ENCODE measurements around the gene SRSF4. TPM values are rescaled to one million over a fixed set of nuclear protein-coding genes. Genes with fewer than 3 reads are reported as not detected.

SRSF4 gene
- total RNA-seq, 1 experiment from 2014 or later: 69.0 TPM

- Histone ChIP-seq H2AFZ (ENCODE audit: low read depth, low read length, poor library complexity, severe bottlenecking) (no peak overlapping the region), H3K79me2 (ENCODE audit: insufficient read depth, low read length) (peaks cover 34% of the 10 kb centered on the region), H3K9ac (ENCODE audit: low read length) (no peak overlapping the region), H3K9me3 (ENCODE audit: control insufficient read depth in 1 of 2, insufficient read depth in 1 of 2, low read depth in 1 of 2, low read length in 2 of 2) (no peaks in the 10 kb centered on the region), H4K20me1 (ENCODE audit: insufficient read depth) (peaks cover 16% of the 10 kb centered on the region; the same call in 1 of the 2 replicates), H3K4me1 (ENCODE audit: control insufficient read depth in 1 of 2, insufficient read depth in 2 of 2, low read length in 2 of 2) (peaks cover 14 to 20% of the 10 kb centered on the region in 2 experiments), H3K4me3 (replicated peaks in 1 of 2; ENCODE audit: low read depth in 1 of 2, low read length in 2 of 2) (no peak overlapping the region), H3K4me2 (ENCODE audit: low read length) (no peak overlapping the region), H3K9me2 (ENCODE audit: insufficient read depth) (no peaks in the 10 kb centered on the region), H3K27ac (ENCODE audit: low read depth, low read length) (no peak overlapping the region; the same call in 1 of the 2 replicates), H3K36me3 (ENCODE audit: control insufficient read depth in 1 of 2, insufficient read depth in 2 of 2, low read length in 2 of 2) (peaks cover 7% of the 10 kb centered on the region in 2 experiments; a peak in 2 of 4 replicates), H3K27me3 (ENCODE audit: insufficient read depth, low read length) (no peaks in the 10 kb centered on the region)
- ChIA-PET RAD21 (ENCODE audit: low non-redundant PET in 1 of 2, low total read pairs in 2 of 2, uncharacterized antibody in 2 of 2, unreplicated experiment in 2 of 2) (no interaction called here), POLR2A (no interaction called here), CTCF (interaction anchor here (0.8 to 2.2 kb wide), 2 partner anchors 19 to 306 kb away, joined by 3 to 6 read pairs; no protein-coding TSS in a partner anchor)
- TF ChIP-seq SIN3A (IDR thresholded peaks at IDR 0.05; ENCODE audit: low read depth) (no peak), ZFX (IDR thresholded peaks at IDR 0.05) (no peak), FOSL1 (IDR thresholded peaks at IDR 0.05; ENCODE audit: low read depth) (no peak), MAX (IDR thresholded peaks at IDR 0.05) (no peak), TCF7L2 (IDR thresholded peaks at IDR 0.05; ENCODE audit: borderline replicate concordance, extremely low read depth, insufficient read depth, insufficient read length) (no peak)
- no peak for DNase-seq (ENCODE audit: low read depth, low spot score)
- ATAC-seq: no peak
- intact Hi-C loops (cut with micrococcal nuclease): no loop called here
- no TSS peak for BruUV-seq (replicated peaks)
Measured at GRCh38 chr1:29183287-29183686, 1.6 kb upstream of the SRSF4 start.

GRCh38 chr1:29180497-29181412 is 945 bp downstream of the SRSF4 start:
- BruUV-seq (replicated peaks): TSS peak; percentile 48
- Histone ChIP-seq H3K4me1 (ENCODE audit: control insufficient read depth in 1 of 2, insufficient read depth in 2 of 2, low read length in 2 of 2) (peaks cover 14 to 20% of the 10 kb centered on the region in 2 experiments), H4K20me1 (ENCODE audit: insufficient read depth) (peaks cover 29% of the 10 kb centered on the region; the same call in 1 of the 2 replicates), H3K36me3 (ENCODE audit: control insufficient read depth in 1 of 2, insufficient read depth in 2 of 2, low read length in 2 of 2) (peaks cover 7 to 18% of the 10 kb centered on the region in 2 experiments; a peak in 3 of 4 replicates), H3K9me3 (ENCODE audit: control insufficient read depth in 1 of 2, insufficient read depth in 1 of 2, low read depth in 1 of 2, low read length in 2 of 2) (no peaks in the 10 kb centered on the region), H3K4me2 (ENCODE audit: low read length) (peak overlapping the region; percentile 86), H3K27me3 (ENCODE audit: insufficient read depth, low read length) (no peaks in the 10 kb centered on the region), H3K27ac (ENCODE audit: low read depth, low read length) (peak overlapping the region; percentile 96), H2AFZ (ENCODE audit: low read depth, low read length, poor library complexity, severe bottlenecking) (no peak overlapping the region), H3K9ac (ENCODE audit: low read length) (peak overlapping the region; percentile 100), H3K9me2 (ENCODE audit: insufficient read depth) (no peaks in the 10 kb centered on the region), H3K4me3 (replicated peaks in 1 of 2; ENCODE audit: low read depth in 1 of 2, low read length in 2 of 2) (peak overlapping the region; percentile 92 to 93), H3K79me2 (ENCODE audit: insufficient read depth, low read length) (peaks cover 59% of the 10 kb centered on the region)
- TF ChIP-seq FOSL1 (IDR thresholded peaks at IDR 0.05; ENCODE audit: low read depth) (no peak), EZH2 (IDR thresholded peaks at IDR 0.05) (no peak)
- ChIA-PET CTCF (interaction anchor here (0.6 to 2.1 kb wide), 7 partner anchors 10 to 299 kb away, joined by 3 to 14 read pairs (median 6); partner anchors contain the start of gene TMEM200B), RAD21 (ENCODE audit: low non-redundant PET in 1 of 2, low total read pairs in 2 of 2, uncharacterized antibody in 2 of 2, unreplicated experiment in 2 of 2) (no interaction called here), POLR2A (interaction anchor here (0.6 to 2.1 kb wide), 8 partner anchors 10 to 296 kb away, joined by 4 to 11 read pairs (median 4); no protein-coding TSS in a partner anchor)
- intact Hi-C loops (cut with micrococcal nuclease): loop anchor here (2.0 kb wide), 1 partner anchor 296 kb away; no protein-coding TSS in a partner anchor
- peak; percentile 3 for ATAC-seq
- DNase-seq (ENCODE audit: low read depth, low spot score): no peak

All from HCT116 (cell line).